Neural cell (in vitro differentiated cells): ENCODE data around the gene HPN. TPM values are rescaled to one million over a fixed set of nuclear protein-coding genes. Genes with fewer than 3 reads are reported as not detected.

Source experiments
- H2AFZ ChIP-seq: fragments of 200-600, 300-800 bp; sonication (generic), shearing (Covaris generic); 2 replicates; pipeline ENCODE4 v1.6.0; 2014; ENCODE audit warnings: low read depth, mild to moderate bottlenecking, antibody characterized with exemption, low read length, moderate library complexity
- H3F3A ChIP-seq: fragments of 200-600 bp; shearing (Covaris generic); 2 replicates; pipeline ENCODE4 v1.6.1; 2016; ENCODE audit warnings: mild to moderate bottlenecking, moderate library complexity, mixed read lengths, antibody characterized with exemption, low read length; ENCODE audit not compliant: insufficient read depth, poor library complexity, severe bottlenecking
- H3K27ac ChIP-seq: fragments of 200-600, 300-800 bp; sonication (generic), shearing (Covaris generic); 2 replicates; pipeline ENCODE4 v1.5.1; 2014; ENCODE audit warnings: mild to moderate bottlenecking, low read length, moderate library complexity
- H3K27me3 ChIP-seq: fragments of 300-800, 200-600 bp; sonication (generic), shearing (Covaris generic); 2 replicates; pipeline ENCODE4 v1.6.0; 2014; ENCODE audit warnings: mild to moderate bottlenecking, low read depth, low read length, moderate library complexity; ENCODE audit not compliant: insufficient read depth
- H3K36me3 ChIP-seq: fragments of 300-800, 200-600 bp; sonication (generic), shearing (Covaris generic); 2 replicates; pipeline ENCODE4 v1.5.1; 2014; ENCODE audit warnings: mild to moderate bottlenecking, antibody characterized with exemption, low read length, moderate library complexity; ENCODE audit not compliant: insufficient read depth
- H3K4me2 ChIP-seq: fragments of 300-800, 200-600 bp; sonication (generic), shearing (Covaris generic); 2 replicates; pipeline ENCODE4 v1.6.0; 2014; ENCODE audit warnings: mild to moderate bottlenecking, low read length
- H3K4me3 ChIP-seq: fragments of 300-800, 200-600 bp; sonication (generic), shearing (Covaris generic); 2 replicates; pipeline ENCODE4 v1.5.1; 2014; ENCODE audit warnings: mild to moderate bottlenecking, low read length, moderate library complexity
- H3K79me2 ChIP-seq: fragments of 200-600 bp; shearing (Covaris generic); replicated peaks from 2 replicates; pipeline ENCODE4 v1.6.0; 2014; ENCODE audit warnings: mild to moderate bottlenecking, low read length, moderate library complexity; ENCODE audit not compliant: insufficient read depth
- H3K9ac ChIP-seq: fragments of 300-800, 200-600 bp; sonication (generic), shearing (Covaris generic); 2 replicates; pipeline ENCODE4 v1.6.1; 2016; ENCODE audit warnings: mild to moderate bottlenecking, low read length, mixed read lengths
- H3K9me2 ChIP-seq: fragments of 200-600 bp; shearing (Covaris generic); 2 replicates; pipeline ENCODE4 v1.6.1; 2016; ENCODE audit warnings: mild to moderate bottlenecking, low read length, mixed read lengths; ENCODE audit not compliant: insufficient read depth
- H3K9me3 ChIP-seq: fragments of 200-600, 300-800 bp; sonication (generic), shearing (Covaris generic); 2 replicates; pipeline ENCODE4 v1.6.1; 2016; ENCODE audit warnings: mild to moderate bottlenecking, mixed run types, low read length, moderate library complexity, mixed read lengths
- H4K20me1 ChIP-seq: fragments of 200-600 bp; shearing (Covaris generic); 2 replicates; pipeline ENCODE4 v1.6.1; 2016; ENCODE audit warnings: mild to moderate bottlenecking, mixed run types; ENCODE audit not compliant: insufficient read depth
- EP300 ChIP-seq: fragments of 450-650 bp; conservative IDR thresholded peaks from 2 replicates; pipeline ENCODE4 v1.6.1; 2014; ENCODE audit warnings: antibody characterized with exemption, mild to moderate bottlenecking, moderate library complexity; ENCODE audit not compliant: poor library complexity, severe bottlenecking
- EZH2 ChIP-seq: fragments of 200-600, 300-800 bp; shearing (Covaris generic), sonication (generic); IDR thresholded peaks from 2 replicates; pipeline ENCODE4 v1.6.1; 2014; ENCODE audit warnings: antibody characterized with exemption, low read length, borderline replicate concordance, mild to moderate bottlenecking; ENCODE audit not compliant: insufficient read depth, poor library complexity, severe bottlenecking
- MXI1 ChIP-seq: fragments of 450-650 bp; conservative IDR thresholded peaks from 2 replicates; pipeline ENCODE4 v1.6.1; 2014; ENCODE audit warnings: antibody characterized with exemption, mild to moderate bottlenecking; ENCODE audit not compliant: poor library complexity, severe bottlenecking
- POLR2AphosphoS5 ChIP-seq: IDR thresholded peaks from 2 replicates; pipeline ENCODE4 v1.6.1; 2012
- RAD21 ChIP-seq: fragments of 450-650 bp; conservative IDR thresholded peaks from 2 replicates; pipeline ENCODE4 v1.6.1; 2014; ENCODE audit warnings: antibody characterized with exemption, mild to moderate bottlenecking, moderate library complexity
- SMC3 ChIP-seq: fragments of 450-650 bp; conservative IDR thresholded peaks from 2 replicates; pipeline ENCODE4 v1.6.1; 2014; ENCODE audit warnings: antibody characterized with exemption, mild to moderate bottlenecking, moderate library complexity; ENCODE audit not compliant: poor library complexity
- TAF1 ChIP-seq: IDR thresholded peaks from 2 replicates; pipeline ENCODE4 v1.6.1; 2012; ENCODE audit warnings: low read depth
- polyA plus RNA-seq: library from polyadenylated mRNA; depleted of rRNA; stranded (reverse); fragments of >200 nt; gene quantifications from 2 replicates; pipeline ENCODE4 v1.2.3, GENCODE V29; 2014
- TF ChIP-seq, protein P1 (sequence below): IDR thresholded peaks from 2 replicates; pipeline ENCODE4 v1.6.1; 2012; ENCODE audit warnings: borderline replicate concordance
- TF ChIP-seq, protein P2 (sequence below): fragments of 450-650 bp; IDR thresholded peaks from 2 replicates; pipeline ENCODE4 v1.5.1; 2014; ENCODE audit warnings: antibody characterized with exemption, mild to moderate bottlenecking, moderate library complexity; ENCODE audit not compliant: poor library complexity, severe bottlenecking

Gene HPN
- polyA plus RNA-seq, 1 donor from 2014 or later: 0.15 TPM

DNA sequence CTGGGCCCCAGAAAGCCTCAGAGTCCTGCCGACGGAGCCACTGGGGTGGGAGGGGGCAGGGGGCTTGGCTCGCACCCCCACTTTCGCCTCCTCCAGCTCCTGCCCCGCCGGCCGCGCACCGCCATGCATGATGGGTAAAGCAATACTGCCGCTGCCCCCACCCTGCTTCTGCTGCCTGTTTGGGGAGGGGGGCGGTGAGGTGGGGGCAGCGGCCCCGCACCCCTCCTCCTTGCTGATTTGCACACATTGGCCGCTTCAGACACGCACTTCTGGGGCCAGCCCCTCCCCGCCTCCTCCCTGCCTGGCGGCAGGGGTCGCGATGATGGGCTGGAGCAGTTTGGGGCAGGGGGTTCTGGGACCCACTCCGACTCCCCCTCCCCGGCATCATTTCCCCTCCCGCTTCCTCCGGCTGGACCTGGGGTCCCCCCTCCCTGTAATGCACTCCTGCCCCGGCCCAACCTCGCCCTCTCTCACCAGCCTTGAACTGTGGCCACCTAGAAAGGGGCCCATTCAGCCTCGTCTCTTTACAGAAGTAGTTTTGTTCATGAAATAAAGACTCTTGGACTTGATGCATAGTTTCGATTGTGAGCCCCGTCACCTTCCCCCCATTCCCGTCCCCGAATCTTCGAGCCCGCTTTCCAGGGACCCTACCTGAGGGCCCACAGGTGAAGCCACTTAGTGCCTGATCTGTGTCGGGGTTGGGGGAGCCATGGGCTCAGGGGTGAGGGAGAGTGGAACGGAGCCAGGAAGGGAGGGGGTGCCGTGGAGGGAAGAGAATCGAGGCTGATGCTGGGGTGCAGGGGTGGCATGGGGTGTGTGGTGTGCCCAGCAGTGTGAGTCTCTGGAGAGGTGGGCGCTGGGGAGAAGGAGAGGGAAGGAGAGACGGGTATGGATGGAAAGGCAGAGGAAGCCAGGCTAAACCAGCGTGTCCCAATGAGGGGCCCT, 1.4 kb upstream of the HPN start:
- Histone ChIP-seq H3K4me3 (no peak overlapping the region), H3K79me2 (no peaks in the 10 kb centered on the region), H3K9ac (no peak overlapping the region), H4K20me1 (no peaks in the 10 kb centered on the region), H3K36me3 (no peaks in the 10 kb centered on the region), H3K27ac (no peak overlapping the region), H3K9me3 (no peaks in the 10 kb centered on the region), H3K27me3 (no peaks in the 10 kb centered on the region), H3F3A (no peaks in the 10 kb centered on the region), H3K9me2 (no peaks in the 10 kb centered on the region), H3K4me2 (no peak overlapping the region), H2AFZ (no peak overlapping the region)
- TF ChIP-seq, protein P1, sequence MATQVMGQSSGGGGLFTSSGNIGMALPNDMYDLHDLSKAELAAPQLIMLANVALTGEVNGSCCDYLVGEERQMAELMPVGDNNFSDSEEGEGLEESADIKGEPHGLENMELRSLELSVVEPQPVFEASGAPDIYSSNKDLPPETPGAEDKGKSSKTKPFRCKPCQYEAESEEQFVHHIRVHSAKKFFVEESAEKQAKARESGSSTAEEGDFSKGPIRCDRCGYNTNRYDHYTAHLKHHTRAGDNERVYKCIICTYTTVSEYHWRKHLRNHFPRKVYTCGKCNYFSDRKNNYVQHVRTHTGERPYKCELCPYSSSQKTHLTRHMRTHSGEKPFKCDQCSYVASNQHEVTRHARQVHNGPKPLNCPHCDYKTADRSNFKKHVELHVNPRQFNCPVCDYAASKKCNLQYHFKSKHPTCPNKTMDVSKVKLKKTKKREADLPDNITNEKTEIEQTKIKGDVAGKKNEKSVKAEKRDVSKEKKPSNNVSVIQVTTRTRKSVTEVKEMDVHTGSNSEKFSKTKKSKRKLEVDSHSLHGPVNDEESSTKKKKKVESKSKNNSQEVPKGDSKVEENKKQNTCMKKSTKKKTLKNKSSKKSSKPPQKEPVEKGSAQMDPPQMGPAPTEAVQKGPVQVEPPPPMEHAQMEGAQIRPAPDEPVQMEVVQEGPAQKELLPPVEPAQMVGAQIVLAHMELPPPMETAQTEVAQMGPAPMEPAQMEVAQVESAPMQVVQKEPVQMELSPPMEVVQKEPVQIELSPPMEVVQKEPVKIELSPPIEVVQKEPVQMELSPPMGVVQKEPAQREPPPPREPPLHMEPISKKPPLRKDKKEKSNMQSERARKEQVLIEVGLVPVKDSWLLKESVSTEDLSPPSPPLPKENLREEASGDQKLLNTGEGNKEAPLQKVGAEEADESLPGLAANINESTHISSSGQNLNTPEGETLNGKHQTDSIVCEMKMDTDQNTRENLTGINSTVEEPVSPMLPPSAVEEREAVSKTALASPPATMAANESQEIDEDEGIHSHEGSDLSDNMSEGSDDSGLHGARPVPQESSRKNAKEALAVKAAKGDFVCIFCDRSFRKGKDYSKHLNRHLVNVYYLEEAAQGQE: no peak
- TF ChIP-seq TAF1 (no peak), EP300 (no peak), SMC3 (no peak), EZH2 (no peak), MXI1 (no peak)
- TF ChIP-seq, protein P2, sequence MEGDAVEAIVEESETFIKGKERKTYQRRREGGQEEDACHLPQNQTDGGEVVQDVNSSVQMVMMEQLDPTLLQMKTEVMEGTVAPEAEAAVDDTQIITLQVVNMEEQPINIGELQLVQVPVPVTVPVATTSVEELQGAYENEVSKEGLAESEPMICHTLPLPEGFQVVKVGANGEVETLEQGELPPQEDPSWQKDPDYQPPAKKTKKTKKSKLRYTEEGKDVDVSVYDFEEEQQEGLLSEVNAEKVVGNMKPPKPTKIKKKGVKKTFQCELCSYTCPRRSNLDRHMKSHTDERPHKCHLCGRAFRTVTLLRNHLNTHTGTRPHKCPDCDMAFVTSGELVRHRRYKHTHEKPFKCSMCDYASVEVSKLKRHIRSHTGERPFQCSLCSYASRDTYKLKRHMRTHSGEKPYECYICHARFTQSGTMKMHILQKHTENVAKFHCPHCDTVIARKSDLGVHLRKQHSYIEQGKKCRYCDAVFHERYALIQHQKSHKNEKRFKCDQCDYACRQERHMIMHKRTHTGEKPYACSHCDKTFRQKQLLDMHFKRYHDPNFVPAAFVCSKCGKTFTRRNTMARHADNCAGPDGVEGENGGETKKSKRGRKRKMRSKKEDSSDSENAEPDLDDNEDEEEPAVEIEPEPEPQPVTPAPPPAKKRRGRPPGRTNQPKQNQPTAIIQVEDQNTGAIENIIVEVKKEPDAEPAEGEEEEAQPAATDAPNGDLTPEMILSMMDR: no peak

DNA sequence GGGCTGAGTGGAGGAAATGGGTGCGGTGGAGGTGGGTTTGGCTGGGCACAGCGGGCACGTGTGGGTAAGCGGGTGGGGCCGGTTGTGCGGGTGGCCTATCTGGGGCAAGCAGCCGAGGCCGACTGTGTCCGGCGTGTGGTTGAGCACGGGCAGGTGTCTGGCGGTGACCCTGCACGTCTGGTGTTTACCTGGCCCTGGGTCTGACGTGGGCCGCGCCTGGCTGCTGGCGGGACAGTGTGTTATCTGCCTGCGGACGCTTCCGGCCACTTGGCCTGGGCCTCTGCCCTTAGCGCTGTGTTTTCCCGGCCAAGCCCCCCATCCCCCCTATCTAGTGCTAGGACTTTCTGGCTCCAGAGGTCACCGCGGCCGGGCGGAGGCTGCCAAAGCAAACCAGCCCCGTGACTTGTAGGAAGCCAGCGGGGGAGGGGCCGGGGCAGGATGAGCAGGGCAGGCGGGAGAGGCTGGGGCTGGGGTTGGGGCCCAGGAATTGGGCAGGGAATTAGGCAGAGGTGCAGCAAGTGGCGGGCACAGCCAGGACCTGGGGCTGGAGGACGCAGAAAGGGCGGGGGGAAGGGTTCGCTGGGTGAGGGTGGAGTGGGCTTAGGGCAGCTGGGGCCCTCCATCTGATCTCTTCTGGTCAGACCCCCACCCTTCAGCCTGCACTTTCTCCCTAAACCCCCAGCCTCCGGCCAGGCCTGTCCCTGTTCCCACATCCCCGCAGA, 534 bp upstream of the HPN start:
- Histone ChIP-seq H3K4me3 (no peak overlapping the region), H3K9me3 (no peaks in the 10 kb centered on the region), H2AFZ (no peak overlapping the region), H4K20me1 (no peaks in the 10 kb centered on the region), H3K4me2 (no peak overlapping the region), H3K79me2 (no peaks in the 10 kb centered on the region), H3K27me3 (no peaks in the 10 kb centered on the region), H3F3A (no peaks in the 10 kb centered on the region), H3K9me2 (no peaks in the 10 kb centered on the region), H3K27ac (no peak overlapping the region), H3K9ac (no peak overlapping the region), H3K36me3 (no peaks in the 10 kb centered on the region)
- TF ChIP-seq MXI1 (no peak), TAF1 (no peak), SMC3 (no peak), RAD21 (no peak), POLR2AphosphoS5 (no peak), EP300 (no peak), EZH2 (no peak)
- TF ChIP-seq, protein P1: no peak
- TF ChIP-seq, protein P2: no peak
